Stimulated activated naive CD8-positive, alpha-beta T cell treated with anti-CD3 and anti-CD28 coated beads, Interleukin-15, Interleukin-2, amounts not matched to agents 100 U/mL and 50 U/mL, for 24 hours (primary cell): ENCODE data around the gene RBM20.
A peak's percentile ranks its signal among the peaks of the same experiment; 100 is the strongest.
"Not testable (repeated sequence)": the region's sequence is repeated elsewhere in the genome, so short reads cannot be mapped to it uniquely, and the experiment has no call there.

Experiments used
- ATAC-seq: fragments of 150-1000 bp; cut with Tn5 transposase; one replicate; pipeline ENCODE4 v1.10.0; 2021
- DNase-seq: peaks from one replicate; pipeline ENCODE4 v3.0.0; 2021

The RBM20 gene

DNA sequence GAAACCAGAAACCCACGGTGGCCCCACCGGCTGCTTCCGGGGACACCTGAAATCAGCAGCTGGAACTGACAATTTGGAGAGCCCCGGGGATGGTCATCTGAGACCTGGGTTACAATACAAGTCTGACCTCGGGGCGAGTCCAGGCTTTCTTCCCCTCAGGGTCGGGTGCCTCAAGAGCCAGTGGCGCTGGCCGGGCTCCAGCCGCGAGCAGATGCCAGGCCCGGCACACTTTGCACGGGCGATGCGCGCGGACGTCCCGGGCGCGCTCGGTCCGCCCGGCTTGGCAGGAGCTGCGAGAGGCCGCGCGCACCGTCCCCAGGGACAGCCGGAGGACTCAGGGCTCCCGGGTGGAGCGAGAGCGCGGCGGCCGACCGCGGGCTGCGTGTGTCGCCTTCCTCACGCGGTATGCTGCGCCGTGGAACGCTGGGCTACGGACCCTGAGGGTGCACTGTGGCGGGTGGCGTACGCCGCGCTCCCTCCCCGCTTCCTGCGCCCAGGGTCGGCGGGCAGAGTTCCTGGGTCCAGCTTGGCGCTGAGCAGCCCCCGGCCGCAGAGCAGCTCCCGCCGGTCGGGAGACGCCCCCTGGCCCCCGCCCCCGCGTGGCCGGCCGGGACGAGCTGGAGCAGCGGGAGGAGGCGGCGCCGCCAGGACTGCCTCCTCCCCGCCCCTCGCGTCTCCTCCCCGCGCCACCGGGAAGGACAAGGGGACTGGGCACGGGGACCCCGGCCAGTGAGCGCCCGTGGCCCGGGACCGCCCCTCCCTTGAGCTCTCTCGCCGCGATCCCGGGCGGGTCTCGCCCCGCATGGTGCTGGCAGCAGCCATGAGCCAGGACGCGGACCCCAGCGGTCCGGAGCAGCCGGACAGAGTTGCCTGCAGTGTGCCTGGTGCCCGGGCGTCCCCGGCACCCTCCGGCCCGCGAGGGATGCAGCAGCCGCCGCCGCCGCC, at the start of gene RBM20:
TSS of gene RBM20 (plus strand) at position 684 of the 945 bp plus-strand sequence. CDS start at position 803, 119 bp downstream.
- peak; percentile 58 for ATAC-seq
- DNase-seq, result peak; percentile 24

DNA sequence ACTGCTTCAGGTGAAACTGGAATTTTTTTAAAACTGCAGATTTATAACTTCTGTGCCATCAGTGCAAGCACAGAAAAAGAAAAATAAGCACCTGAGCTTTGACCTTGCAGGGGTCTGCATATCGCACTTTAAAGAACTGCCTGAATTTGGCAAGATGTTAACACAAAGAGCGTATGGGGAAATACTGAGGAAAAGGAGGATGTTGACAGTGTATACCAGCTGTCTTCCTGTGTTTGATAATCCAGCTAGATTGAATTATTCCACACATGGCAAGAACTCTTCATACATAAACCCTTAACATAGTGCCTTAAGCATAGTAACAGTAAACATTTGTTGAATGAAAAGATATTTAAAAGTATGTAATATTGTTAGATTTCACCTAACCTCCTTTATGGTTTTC, 46.7 kb upstream of the RBM20 start:
- no peak for ATAC-seq
- DNase-seq, result no peak

DNA sequence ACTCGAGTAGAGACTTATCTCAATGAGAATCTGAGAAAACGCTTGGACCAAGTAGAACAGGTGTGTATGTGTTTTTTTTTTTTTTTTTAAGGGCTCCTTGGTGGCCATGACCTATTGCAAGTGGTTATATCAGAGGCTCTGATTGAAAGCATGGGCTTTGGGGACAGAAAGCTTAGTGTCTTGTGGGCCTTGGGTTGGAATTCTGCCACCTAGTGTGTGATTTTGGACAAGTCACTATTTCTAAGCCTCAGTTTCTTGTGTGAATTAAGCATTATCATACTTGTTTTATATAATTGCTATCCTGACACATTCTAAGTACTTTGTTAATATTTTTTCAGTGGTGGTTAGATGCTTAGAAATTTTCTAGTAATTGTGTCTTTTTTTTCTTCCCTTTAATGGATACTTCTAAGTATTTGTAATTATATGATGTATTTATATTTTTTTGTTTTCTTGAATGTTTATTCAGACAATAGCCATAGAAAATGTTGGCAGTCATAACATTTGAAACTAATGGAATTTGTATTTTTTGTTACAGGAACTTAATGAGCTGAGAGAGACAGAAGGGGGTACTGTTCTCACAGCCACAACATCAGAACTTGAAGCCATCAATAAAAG, 43.5 kb upstream of the RBM20 start:
- no peak for DNase-seq
- peak; percentile 55 for ATAC-seq

DNA sequence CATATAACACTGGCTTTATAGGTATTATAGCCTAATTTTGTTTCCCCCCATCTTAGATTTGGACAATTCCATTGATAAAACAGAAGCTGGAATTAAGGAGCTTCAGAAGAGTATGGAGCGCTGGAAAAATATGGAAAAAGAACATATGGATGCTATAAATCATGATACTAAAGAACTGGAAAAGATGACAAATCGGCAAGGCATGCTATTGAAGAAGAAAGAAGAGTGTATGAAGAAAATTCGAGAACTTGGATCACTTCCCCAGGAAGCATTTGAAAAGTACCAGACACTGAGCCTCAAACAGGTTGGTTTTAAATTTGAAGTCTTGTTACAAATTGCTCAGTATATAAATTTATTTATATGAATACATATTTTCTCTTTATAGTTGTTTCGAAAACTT, 42.6 kb upstream of the RBM20 start:
- DNase-seq, result no peak

DNA sequence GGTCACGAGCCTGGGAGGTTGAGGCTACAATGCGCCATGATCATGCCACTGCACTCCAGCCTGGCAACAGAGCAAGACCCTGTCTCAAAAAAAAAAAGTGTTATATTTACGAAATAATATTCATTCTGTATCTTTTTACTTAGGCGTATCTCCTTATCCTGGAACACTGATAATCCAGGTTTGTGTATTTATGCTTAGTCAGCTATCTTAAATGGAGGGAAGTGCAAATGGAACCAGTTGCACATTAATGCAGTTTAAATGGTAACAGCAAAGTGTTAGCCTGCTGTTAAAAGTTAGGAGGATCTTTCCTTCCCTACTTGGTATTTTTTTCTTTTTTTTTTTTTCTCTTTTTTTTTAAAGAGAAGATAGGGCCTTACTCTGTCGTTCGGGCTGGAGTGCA, 36.0 kb upstream of the RBM20 start:
- DNase-seq, result no peak
- no peak for ATAC-seq

More for the DNA sequence above, 42.6 kb upstream of the RBM20 start:
- ATAC-seq, result no peak

DNA sequence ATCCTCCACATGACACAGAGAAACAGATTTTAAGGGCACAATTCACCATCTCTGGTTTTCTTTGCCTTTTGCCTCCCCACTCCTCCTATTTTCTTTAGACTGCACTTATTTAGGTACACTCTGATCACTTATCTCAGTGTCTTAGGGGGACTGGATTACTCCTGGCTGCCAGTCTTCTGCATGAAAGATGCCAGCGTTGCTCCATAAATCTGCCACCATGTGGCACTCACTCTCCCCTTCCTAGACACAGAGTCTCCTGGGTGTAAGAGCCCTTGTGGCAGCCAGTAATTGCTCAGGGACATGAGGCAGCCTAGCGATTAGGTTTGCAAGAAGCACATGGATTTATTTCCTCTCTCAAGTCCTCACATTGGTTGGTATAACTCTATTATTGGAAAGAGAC, 34.5 kb upstream of the RBM20 start:
- DNase-seq (no peak), ATAC-seq (no peak)

DNA sequence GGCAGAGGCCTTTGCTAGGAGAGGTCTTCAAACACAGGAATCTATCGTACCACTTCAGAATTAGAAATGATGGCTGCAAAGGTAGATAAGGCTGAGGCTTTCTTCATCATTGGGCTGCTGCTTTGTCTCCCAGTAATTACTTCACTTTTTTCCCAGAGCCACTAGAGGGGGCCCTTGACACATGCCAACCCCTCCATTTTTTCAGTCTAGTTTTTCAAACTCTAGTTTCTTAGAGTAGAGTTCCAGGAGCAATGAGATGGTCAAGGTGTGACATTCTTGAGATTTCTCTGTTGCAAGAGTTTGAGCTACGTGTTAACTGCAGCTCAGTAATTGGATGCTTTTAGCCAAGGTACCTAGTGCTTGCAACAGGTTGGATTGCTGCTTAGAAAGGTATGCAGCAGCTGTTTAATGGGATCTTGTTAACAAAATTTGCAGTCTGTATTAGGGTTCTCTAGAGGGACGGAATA, 33.8 kb upstream of the RBM20 start:
- DNase-seq (peak; percentile 57), ATAC-seq (no peak)

DNA sequence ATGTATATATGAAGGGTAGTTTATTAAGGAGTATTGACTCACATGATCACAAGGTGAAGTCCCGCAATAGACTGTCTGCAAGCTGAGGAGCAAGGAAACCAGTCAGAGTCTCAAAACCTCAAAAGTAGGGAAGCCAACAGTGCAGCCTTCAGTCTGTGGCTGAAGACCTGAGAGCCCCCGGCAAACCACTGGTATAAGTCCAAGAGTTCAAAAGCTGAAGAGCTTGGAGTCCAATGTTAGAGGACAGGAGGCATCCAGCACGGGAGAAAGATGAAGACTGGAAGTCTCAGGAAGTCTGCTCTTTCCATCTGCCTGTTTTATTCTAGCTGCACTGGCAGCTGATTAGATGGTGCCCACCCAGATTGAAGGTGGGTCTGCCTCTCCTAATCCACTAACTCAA, 33.4 kb upstream of the RBM20 start:
- ATAC-seq, DNase-seq: not testable (repeated sequence)

DNA sequence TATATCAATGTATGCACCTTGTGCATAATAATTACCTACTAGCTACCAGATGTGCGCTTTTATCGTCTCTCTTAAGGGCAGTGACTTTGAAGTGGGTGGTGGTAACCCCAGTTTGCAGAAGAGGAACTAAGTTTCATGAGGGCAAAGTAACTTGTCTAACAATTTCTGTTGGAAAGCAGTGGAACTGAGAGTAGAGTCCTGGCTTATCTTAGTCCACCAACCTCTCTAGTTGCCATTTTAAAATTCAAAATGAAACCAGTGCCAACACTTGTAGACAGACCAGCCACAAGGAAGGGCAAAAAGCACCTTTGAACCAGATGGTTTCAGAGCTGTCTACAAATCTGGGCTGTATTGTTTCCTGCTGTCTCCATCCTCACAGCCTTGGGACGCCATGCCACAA, 32.0 kb upstream of the RBM20 start:
- no peak for DNase-seq
- peak; percentile 30 for ATAC-seq

DNA sequence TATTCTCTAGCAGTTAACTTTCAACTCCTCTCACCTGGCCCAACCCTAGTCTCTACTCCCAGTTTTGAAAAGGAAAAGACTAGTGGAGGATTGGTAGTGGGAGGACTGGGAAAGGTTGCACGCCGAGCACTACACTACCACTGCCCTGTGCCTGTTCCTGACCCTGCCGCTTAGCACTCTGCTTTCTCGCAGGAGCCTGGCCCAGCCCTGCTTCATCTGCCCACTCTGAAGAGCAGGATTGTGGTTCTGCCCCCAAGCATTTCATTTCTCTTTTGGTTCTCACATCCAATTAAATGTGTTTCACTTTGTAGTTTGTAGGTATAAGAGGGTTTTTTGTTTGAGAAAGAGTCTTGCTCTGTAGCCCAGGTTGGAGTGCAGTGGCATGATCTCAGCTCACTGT, 31.5 kb upstream of the RBM20 start:
- ATAC-seq (no peak), DNase-seq (no peak)

DNA sequence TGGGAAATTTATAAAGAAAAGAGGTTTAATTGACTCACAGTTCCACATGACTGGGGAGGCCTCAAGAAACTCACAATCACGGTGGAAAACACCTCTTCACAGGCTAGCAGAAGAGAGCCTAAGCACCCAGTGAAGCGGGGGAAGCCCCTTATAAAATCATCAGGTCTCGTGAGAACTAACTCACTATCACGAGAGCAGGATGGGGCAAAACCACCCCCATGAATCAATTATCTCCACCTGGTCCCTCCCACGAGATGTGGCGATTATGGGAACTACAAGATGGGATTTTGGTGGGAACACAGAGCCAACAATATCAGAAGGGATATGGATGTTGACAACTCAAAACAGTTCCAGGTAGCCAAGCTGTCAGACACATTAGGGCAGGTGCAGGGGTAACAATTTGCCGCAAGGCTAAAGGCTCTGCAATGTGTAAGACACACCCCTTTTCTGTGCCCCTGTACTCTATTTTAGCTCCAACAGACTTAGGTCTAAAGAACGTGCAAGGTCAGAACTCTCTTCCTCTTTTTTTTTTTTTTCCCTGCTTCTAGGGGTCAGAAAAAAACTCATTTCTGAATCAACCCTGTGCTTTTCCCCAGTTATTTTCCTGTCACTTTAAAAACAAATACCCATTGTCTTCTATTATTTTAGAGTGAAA, 30.7 kb upstream of the RBM20 start:
- peak; percentile 67 for ATAC-seq
- DNase-seq, result peak; percentile 46

DNA sequence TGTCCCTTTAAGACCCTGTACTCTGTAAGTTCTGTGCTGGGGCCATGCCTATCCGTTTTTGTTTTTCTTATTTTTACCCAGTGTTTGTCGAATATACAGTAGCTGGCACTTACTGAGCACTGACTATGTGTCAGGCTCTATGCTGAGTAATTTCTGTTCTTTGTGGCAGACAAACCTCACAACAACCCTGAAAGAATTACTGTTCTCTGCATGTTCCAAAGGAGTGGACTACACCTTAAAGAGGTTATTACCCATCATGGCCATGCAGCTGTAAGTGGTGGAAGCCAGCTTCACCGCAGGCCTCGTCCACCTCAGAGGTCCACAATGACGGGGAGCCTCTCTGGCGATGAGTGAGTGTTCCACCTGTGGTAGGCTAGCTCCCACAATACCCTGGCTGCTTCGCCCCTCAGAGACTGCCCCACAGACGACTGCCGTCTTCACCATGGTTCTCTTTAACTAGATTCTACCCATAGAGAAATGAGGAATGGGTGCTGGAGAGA, 30.1 kb upstream of the RBM20 start:
- DNase-seq, result no peak
- peak; percentile 32 for ATAC-seq

DNA sequence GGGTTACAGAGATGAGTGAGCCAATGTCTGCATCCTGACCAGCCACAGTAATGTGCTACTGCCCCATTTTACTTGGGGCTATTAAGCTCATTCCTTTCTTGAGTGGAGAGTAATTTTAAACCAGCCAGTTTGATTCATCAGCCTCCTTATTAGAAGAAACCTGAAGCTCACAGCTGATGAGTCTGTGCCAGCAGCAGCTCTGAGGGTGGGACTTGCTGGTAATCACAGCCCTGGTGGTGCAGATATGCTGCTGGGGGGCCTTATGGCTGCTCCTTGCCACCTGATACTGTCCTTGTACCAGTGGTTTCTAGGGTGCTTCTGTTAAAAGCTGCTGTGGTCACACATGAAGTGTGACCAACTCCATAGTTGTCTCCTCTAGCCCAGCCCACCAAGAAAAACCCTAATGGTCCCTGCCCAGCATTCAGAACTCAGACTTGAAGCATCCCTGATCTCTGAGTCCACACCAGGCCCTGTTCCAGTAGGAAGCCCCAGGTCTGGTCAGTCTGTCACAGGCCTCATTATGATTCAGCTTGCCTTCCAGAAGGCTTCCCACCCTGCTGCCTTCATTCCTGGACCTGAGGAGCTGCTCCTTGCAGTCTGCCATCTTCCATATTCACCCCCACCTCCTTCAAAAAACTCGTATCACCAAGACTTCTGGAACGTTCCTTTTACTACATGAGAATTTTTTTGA, 28.9 kb upstream of the RBM20 start:
- DNase-seq (no peak), ATAC-seq (no peak)

DNA sequence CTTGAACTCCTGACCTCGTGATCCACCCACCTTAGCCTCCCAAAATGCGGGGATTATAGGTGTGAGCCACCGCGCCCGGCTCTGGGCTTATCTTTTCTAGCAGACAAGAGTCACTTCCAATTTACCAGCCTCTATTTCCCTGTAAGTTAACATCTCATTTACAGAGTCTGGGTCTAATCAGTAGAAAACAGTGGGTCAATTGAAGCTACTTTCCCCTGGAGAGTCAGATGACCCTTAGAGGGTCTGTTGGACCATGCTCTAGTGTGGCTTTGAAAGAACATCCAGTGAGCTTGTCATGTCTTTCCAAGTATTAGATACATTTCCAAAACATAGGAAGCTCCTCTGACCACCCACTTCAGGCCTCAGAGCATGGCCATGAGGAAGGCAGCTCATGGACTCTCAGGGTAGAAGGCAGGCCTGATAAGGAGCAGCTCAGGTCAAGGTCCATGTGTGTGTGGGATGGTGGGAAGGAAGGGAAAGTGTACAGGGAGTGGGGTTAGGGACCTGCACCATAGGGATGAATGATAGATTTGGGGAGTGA, 27.6 kb upstream of the RBM20 start:
- ATAC-seq (no peak), DNase-seq (no peak)

DNA sequence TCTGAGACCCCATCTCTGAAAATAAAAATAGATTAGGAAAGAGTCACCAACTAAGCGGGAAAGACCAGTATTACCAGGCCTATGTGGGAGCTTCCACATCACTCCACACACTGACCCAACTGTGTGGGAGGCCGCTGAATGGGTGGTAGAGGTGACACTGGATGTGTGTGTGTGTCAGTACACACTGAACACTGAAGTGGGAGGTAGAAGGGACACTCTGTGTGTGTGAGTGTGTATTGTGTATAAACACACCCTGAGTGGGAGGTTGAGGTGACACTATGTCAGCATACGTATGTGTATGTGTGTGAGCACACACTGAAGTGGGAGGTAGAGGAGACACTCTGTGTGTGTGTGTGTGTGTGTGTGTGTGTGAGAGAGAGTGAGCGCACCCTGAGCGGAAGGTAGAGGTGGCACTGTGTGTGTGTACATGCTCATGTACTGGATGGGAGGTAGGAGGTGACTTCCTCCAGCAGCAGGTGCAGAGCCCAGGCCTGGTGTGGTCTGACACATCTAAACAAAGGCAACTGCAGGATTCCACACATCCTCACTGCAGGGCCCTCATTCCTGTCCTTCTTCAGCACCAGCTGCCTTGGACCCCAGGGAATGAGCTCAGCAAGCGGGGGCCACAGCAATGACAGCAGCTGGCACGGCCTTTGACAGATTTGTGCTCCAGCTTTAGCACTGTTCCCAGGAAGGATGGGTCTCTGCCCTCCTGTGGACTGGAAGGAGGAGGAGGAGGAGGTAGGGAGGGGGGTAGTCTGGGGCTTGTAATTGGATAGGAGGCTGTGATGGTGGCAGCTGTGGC, 26.5 kb upstream of the RBM20 start:
- ATAC-seq, result peak; percentile 38
- peak; percentile 37 for DNase-seq

DNA sequence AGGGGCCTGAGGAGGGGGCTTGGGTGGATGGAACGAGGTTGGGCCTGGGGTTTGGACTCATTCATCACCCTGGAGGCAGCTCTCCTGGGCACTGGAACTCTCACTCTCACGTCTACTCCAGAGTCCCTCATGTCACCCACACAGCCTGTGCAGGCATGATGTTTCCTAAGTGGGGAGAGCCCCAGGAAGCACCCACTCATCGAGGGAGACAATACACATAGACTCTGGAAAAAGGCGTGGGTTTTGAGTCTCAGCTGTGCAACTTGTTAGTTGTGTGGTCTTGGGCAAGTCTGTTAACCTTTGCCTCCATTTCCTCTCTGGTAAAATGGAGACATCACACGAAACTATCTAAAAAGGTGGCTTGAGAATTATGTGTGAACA, 25.9 kb upstream of the RBM20 start:
- peak; percentile 67 for DNase-seq
- peak; percentile 84 for ATAC-seq

DNA sequence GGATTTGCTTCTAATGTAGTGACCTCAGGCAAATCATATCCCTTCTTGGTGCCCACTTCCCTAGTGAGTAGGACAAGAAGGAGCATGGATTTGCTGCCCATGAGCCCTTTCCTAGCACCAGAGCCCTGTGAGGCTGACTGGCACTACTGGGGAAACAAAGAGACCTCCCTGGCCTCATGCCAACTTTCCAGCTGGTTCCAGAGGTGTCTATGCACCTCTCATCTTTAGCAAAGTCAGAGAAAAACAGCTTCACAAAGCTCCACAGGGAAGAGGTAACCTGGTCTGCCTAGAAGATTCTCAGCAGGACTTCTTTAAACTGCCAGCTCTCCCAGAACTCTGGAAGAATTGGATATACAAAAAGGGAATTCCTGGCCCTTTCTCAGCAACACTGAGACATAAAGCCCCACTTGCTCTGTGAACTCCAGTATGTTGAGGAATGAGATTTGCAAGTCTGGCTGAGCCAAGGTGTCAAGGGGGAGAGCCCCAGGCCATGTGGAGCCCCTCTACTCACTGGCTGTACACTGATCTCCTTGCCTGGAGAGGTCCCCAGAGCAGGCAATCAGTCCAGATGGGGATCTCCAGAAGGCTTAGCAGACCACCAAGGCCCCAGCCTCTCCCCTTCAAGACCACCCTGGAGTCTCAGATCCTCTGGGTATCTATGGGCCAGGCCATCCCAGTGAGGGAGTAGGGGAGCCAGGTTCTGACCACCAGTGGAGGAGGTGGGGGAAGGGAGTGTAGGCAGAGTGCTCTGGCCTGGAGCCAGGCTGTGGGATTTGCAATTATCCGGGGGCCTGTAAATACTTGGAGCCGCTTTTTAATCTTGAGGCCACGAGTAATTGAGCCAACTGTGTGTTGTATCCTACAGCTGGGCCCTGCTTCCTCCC, 24.4 kb upstream of the RBM20 start:
- ATAC-seq, result no peak
- no peak for DNase-seq

DNA sequence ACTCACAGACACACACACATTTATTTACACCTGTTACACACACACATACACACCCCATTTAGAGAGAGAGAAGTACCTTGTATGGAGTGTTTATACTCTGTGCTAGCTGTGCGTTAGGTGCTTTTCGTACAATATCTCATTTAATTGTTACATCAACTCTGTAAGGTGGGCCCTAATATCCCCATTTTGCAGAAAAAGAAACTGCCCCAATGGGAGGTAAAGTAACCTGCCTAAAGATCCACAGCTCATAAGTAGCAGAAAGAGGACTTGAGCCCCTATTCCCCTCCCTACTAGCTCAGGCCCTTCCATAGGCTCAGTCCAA, 23.8 kb upstream of the RBM20 start:
- DNase-seq, result no peak
- no peak for ATAC-seq

DNA sequence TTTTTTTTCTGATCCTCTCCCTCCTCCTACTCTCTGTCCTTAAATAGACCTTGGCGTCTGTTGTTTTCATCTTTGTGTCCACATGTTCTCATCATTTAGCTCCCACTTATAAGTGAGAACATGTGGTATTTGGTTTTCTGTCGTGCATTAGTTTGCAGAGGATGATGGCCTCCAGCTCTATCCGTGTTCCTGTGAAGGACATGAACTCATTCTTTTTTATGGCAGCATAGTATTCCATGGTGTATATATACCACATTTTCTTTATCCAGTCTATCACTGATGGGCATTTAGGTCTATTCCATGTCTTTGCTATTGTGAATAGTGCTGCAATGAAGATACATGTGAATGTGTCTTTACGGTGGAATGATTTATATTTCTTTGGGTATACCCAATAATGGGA, 20.8 kb upstream of the RBM20 start:
- DNase-seq, ATAC-seq: not testable (repeated sequence)

DNA sequence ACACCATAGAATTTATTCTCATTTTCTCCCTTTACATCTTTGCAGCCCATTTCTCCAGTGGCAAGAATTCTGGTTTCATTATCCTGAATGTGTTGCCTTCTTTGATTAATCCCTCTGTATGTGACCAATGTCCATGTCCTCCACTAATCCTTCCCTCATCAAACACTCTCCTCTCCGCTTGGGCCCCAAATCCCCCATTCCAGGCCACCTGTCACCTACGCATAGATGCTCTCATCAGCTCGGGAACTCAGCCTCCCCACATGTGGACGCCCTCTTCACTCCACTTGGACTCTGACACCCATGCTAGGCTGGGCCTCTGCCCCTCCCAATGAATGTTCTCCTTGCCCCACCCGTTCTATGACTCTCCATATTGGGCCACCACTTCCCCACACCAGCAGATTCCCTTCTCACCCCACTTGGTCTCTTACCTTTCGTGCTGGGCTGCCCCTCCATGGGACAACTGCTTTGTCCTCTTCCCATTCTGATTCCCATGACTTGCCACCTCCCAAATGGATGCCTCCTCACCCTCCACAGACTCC, 18.7 kb upstream of the RBM20 start:
- DNase-seq (no peak), ATAC-seq (no peak)
